NCI-H1417 treated with DMSO at 0.1 percent for 48 hours (cell line): ENCODE data around the gene PAX8.
A peak's percentile ranks its signal among the peaks of the same experiment; 100 is the strongest.

Source experiments
- DNase-seq: peaks from one replicate; lab custom pipeline; 2025; lab: John Stamatoyannopoulos, UW

PAX8 gene

DNA sequence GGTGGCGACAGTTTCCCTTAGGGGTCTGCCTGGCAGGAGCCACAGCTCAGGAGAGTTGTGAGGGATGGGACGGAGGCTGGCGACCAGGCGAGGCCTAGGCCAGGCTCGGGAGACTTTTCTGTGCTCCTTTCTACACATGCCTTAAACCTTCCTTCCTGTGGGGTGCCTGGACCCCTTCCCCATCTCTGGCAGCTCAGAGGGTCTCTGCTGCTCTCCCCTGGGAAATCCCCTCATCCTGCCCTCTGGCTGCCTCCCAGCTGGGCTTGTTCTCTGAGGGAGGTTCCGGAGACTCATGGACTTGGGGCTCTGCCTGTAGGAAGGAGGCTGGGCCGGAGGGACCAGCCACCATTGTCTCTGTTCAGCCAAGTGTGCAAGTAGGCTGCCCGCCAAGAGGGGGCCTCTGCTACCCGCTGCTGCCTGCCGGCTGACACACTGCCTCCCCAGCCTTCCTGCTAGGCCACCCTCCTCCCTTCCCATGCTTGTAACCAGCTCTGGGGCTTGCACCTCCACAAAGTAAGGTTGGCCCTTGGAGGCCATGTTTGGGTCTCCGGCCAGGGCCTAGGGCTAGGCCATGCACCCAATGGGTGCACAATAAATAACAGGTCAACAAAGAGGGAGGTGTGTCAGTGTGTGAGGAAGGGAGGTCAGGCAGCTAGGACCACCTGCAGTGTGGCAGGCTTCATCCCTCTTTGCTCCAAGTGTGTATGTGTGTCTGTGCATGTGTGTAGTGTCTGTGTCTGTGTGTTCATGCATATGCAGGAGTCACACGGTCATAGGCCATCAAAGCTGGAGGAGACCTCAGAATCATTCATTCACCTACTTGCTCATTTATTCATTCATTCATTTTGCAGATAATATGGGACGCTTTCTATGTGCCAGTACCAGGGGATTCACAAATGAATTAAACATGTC lies 76.2 kb downstream of the PAX8 start:
- DNase-seq: no peak

DNA sequence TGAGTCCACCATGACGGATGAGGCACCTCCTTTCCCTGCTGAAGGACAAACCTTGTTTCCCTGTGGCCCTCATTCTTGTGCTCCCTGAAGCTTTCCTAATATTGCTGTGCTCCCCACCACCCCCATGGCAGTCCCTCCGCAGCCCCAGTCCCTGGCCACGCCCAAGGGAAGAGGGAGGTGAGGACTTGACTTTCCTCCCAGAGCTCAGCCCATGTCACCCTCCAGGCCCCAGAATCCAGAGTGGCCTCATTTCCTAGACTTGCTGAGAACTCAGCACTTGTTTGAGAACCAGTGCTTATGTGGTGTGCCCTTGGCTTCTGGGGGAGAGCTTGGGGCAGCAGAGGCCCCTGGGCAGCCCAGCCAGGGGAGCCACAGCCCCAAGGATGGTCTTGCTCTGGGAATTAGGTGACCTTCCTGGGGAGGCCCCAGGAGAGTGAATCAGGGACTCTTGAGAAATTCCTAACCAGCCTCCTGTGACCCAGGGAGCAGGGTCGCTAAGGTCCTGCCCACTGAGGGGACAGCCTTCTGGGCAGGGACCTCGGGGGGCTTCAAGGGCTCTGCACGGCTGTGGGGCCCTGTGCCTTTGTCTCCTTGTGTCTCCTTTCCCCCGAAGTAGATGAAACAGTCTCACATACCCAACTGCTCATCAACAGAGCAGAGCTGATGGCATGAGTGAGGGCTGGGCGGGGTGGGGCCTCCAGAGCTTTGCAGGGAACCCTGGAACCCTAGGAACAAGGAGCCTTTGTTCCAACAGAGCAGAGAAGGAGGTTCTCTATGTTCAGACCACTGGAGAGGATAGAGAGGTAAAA lies 77.0 kb downstream of the PAX8 start:
- DNase-seq: no peak

DNA sequence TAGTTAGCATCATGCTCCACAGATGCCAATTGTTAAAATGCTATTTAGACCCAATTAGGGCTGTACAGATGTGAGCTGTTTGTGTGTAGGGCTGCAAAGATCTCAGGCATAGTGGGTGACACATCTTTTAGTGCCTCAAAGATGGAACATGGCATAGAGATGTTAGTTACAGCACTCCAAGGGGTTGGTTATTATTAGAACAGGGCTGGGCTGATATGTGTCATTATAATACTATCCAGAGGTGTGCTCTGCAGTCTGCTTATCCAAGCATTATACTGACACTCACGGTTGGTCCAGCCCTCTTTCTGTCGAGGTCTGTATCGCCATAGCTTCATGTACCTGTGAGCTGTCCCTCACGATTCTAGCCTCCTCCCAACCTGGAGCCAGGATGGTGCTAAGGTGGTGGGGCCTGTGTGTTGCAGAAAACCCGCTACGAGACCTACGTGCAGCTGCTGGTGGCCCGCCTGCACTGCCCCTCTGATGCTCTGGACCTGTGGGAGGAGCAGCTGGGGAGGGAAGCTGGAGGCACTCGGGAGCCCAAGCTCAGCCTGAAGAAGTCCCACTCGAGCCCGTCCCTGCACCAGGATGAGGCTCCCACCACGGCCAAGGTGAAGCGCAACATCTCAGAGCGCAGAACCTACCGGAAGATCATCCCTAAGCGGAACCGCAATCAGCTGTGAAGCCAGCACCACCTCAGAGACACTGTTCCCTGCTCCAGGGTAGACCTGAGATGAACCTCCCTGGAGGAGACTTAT lies 77.8 kb downstream of the PAX8 start:
- no peak for DNase-seq

DNA sequence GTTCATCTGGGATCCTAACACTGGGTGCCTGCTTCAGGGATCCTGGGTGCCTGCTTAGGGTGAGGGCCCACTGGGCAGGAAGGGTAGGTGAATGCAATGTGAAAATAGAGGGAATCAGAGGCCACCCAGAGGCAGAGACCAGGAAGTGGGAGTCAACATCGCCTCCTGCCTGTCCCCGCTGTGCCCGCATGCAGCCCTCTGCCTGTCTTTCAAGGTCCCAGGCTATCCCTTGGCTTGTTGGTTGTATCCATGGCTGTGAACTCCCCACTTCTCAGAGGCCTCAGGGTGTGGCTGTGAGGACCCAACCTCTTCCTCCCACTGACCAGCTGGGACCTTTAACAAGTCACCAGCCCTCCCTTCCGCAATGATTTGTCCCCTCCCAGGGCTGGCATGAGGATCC lies 78.5 kb downstream of the PAX8 start:
- no peak for DNase-seq

DNA sequence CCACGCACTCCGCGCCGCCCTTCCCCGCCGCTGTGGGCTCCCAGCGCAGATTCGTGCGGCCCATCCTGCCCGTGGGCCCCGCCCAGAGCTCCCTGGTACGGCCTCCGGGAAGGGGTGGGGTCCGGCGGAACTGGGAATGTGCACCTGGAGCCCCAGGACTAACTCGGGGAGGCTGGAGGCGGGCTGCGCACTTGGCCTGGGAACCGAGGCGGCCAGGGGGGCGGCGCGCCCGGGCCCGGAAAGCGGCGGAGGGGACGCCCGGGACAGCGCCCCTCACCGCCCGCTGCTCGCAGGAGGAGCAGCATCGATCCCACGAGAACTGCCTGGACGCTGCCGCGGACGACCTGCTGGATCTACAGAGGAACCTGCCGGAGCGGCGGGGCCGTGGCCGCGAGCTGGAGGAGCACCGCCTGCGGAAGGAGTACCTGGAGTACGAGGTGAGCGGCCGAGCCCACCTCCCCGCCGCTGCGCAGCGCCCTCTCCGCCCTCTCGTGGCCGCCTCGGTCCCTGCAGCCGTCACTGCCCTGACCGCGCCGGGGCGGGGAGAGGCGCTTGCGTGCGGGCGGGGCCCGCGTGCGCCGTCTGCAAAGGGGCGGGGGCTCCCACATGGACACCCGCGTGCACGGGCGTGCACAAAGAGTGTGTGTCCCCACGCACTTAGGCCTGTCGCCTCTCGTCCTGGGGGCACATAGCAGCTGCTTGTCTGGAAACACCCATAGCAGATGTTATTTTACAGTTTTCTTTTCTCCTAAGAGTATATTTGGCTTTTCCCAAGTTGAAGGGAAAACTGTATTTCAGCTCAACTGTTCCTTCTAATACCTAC lies 79.7 kb downstream of the PAX8 start:
- peak; percentile 27 for DNase-seq

DNA sequence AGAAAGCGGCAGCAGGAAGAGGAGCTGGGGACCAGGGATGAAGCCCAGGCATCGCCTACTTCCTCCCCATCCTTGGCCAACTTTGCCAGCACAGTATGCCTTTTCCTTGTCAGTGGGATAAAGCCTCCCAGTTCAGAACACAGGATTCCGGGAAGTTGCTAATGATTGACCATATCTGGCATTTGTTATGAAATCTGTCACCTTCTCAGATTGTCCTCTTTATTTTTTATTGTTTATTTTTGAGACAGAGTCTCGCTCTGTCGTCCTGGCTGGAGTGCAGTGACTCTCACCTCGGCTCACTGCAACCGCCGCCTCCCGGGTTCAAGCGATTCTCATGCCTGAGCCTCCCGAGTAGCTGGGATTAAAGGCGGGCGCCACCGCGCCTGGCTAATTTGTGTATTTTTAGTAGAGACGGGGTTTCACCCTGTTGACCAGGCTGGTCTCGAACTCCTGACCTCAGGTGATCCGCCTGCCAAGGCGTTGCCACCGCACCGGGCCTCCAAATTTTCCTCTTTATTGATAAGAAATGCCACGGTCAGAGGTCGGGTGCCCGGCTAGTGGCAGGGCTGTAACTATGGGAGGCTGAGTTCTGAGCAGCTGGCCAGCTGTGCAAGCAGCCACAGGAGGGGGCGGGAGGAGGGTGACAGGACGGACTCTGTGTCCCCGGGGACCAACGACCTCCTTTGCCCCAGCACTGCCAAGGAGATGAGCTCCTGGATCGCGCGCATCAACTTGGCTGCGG lies 80.5 kb downstream of the PAX8 start:
- DNase-seq: no peak

DNA sequence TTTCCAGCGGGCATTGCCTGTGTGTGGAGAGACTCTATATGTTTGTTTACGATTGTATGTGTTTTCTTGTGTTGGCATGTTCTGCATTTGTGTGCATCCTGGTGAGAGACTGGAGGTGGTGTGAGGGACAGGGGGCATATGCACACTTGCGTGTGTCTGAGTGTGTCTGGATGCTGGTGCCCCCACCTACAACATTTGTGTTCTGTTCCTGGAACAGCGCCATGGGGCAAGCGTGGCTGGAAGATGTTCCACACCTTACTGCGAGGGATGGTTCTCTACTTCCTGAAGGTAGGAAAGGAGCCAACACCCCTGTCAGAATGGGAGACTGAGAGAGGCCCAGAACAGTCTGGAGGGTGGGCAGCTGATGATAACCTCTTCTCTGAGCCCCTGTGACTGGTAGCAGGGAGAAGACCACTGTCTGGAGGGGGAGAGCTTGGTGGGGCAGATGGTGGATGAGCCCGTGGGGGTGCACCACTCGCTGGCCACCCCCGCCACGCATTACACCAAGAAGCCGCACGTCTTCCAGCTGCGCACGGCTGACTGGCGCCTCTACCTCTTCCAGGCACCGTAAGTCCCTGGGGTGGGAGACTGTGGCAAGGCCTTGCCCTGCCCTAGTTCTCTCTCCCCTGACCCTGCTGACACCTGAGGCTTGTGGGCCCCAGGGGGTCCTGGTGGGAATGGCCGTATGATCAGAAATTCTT lies 81.2 kb downstream of the PAX8 start:
- no peak for DNase-seq

DNA sequence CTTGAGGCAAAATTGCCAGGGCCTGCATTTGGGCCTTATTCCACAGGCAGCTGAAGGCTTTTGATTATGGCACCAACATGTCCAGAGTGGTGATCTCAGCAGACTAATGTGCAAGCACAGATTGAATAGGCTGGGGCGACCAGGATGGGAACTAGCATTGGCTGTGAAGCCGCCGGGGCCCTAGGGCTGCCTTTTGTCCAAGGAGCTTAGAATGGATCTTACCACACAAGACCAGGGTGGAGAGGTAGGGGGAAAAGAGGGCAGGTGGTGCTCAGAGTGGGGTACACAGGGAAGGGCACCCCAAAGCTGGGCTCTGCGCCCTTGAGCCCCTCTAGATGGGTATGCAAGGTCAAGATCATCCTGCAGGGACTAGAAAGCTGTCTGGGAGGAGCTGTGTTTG lies 81.9 kb downstream of the PAX8 start:
- DNase-seq: no peak

DNA sequence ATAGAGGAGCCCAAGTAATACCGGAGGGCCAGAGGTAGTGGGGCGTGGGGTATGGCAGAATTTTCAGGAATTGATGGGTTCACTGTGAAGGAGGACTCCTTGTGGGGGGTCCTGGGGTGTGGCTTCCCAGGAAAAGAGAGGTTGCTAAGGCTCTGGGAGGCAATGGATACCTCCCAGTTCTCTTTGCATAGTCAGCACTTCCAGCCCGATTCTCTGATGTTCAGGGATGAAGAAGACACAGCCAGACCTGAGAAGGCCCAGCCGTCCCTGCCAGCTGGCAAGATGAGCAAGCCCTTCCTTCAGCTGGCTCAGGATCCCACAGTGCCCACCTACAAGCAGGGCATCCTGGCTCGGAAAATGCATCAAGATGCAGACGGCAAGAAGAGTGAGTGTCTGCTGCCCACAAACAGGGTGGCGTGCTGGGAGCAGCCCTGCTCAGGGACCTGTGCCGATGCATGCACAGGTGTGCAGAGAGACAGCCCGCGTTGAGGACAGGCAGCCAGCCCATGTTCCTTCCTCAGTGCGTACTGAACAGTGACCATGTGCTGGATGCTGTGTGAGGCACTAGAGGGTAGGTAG lies 82.7 kb downstream of the PAX8 start:
- no peak for DNase-seq

DNA sequence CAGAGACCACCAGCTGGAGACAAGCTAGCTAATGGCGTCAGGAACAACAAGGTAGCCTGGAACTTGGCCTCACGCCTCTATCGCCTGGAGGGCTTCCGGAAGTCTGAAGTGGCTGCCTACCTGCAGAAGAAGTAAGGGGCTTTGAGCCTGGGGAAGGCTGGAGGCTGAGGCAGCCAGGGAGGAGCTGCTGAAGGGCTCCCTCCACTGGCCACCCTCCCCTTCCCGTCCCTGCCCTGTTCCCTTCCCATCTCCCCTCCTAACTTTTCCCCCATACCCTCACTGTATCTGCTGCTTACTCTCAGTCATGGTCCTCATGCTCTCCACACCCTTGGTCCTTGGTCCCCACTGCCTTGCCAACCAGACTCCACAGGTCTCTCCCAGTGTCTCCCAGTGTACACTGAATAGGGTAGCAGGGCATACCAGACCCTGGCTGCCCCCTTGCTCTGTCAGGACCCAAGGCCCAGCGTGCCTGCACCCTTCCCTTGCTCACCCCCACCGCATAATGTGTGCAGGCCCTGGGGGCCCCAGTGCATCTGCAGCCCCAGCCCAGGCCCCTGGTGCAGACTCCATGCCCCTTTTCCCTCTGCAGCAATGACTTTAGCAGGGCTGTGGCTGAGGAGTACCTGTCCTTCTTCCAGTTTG lies 86.1 kb downstream of the PAX8 start:
- no peak for DNase-seq

DNA sequence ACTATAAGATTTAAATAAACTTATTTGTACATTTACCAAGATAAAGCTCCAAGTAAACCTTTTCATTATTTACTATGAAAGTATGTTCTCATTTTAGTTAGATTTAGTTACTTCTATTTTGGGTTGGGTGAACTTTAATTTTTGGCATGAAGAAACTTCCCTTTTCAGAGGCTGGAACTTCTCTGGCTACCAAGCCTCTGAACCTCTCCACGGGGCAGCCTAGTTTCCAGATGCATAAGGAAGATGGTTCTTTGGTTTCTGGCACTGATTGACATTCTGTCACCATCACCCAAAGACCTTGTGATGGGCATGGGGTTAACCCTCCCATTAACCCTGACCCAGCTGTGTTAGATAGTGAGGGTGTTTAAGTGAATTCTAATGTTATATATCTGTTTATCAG lies 87.8 kb downstream of the PAX8 start:
- no peak for DNase-seq

DNA sequence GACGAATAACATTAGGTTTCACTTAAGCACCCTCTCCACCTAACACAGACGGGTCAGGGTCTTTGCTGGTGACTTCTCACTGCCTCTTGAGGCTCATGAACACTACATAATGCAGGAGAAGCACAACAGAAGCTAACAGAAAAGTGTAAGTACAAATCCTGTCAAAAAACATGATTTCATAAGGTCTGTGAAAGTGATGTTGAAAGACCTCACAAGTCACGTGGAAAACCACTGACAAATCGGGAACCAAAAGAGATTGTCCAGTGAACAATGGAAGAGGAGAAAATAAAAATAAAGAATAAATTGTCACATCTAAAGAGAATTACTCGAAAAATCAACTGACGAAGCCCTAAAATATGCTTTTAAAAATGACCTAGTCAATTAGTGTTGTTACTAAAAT lies 91.0 kb downstream of the PAX8 start:
- DNase-seq: no peak

DNA sequence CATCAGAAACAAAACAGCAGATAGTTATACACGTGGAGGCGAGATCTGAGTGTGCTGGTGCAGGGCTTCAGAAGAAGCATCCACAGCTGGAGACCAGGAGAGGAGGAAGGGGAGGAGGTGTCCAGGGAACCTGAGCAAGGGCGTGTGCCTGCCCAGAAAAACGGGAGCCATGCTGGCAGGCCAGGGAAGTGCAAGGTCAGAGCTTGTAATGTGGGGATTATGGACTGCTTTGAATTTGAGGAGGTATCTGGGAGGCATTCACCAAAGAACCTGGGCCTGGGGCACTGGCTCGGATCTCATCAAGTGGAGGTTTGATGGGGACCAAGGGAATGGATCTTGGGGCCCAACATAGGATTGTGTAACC lies 92.3 kb downstream of the PAX8 start:
- no peak for DNase-seq

DNA sequence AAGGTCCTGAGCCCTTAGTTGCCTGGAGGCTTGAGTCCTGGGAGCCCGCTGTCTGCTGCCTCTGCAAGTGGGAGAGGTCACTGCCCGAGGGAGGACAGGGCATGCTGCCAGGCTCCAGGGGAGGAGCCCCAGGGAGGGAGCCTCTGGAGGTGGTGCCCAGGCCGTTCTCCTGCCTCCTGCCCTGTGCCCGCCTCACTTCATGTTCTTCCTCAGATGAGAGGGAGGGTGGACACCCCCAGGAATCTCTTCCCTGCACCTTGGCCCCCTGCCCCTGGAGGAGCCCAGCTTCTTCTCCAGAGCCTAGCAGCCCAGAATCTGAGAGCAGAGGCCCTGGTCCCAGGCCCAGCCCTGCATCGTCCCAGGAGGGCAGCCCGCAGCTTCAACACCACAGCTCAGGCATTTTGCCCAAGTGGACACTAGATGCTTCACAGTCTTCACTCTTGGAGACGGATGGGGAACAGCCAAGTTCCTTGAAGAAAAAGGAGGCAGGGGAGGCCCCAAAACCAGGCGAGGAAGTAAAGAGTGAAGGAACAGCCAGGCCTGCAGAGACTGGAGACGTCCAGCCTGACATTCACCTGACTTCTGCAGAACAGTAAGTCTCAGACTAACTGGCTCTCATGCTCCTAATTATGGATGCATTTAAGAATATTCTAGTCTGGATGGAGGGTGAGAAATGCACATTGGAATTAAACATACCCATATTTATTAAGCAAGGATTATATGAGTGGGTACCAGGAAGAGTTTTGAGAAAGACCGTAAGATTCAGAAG lies 92.9 kb downstream of the PAX8 start:
- no peak for DNase-seq

DNA sequence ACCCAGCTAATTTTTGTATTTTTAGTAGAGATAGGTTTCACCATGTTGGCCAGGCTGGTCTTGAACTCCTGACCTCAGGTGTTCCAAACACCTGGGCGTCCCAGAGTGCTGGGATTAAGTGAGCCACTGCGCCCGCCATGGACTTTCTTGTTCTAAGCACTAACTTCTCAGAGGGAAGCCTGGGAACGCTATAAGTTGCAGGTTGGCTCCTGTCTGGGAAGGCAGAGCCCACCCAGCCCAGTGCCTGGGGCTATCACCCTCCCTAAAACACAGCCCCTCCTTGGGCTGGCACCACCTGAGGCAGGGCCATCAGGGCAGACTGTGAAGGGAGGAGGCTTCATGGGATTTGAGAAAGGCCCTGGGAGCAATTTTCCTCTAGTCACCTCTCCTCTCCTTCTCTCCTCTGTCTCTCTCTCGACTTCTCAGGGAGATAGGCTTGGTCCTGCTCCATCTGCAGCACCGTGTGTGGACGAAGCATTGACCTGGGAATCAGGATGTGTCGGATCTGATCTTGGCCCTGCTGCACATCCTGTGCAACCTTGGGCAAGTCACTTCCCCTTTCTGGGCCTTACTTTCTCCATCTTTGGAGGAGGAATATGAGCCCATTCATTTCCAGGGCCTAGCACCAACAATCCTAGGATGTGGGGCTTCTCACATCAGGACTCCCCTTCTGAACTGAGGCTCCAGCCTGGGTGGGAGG lies 94.0 kb downstream of the PAX8 start:
- DNase-seq: no peak

DNA sequence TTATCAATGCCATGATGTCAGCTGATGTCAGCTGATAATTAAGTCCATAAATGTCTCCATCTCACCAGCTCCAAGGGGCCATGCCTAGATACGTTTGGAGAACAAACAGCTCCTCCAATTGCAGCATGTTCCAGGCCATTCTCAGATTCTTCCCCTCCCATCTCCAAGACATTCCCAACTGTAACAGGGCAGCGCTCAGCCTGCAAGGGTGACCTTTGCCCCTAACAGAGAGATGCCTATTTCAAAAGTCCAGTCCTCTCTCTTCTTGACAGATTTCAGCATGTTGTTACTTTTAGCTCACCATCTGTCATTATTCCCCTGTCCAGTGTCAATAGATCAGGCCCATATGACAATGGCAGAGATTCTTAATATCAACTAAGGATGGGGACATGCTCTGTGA lies 95.0 kb downstream of the PAX8 start:
- no peak for DNase-seq

DNA sequence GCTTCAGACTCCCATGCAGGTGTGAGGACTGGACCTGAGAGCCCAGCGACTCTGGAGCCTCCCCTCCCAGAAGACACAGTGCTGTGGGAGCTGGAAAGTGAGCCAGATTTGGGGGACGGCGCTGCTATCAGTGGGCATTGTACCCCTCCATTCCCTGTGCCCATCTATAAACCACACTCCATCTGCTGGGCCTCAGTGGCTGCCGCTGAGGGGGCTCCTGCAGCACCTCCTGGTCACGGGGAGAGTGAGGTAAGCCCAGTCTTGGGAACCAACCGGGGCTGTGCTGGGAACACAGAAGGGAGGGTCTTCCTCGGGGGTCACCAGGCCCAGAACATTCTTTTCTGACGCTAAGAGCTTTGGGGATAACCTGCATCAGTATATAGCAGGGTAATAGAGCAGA lies 95.5 kb downstream of the PAX8 start:
- no peak for DNase-seq
